ENCODE results near the gene PERCC1.
"Not testable (repeated sequence)": the region's sequence is repeated elsewhere in the genome, so short reads cannot be mapped to it uniquely, and the experiment has no call there.

Gene PERCC1

GRCh38 chr16:1433263-1433560, 2.3 kb downstream of the PERCC1 start:
- DNase-seq (ENCODE audit: low read depth in 2 of 3, low spot score in 2 of 3): no peak

GRCh38 chr16:1433756-1434155, 2.9 kb downstream of the PERCC1 start:
- no peak for DNase-seq (ENCODE audit: low read depth in 2 of 3, low spot score in 2 of 3)

- DNase-seq (ENCODE audit: low read depth in 2 of 3, low spot score in 2 of 3): no peak
Measured at GRCh38 chr16:1434644-1435592, 4.0 kb downstream of the PERCC1 start.

GRCh38 chr16:1435921-1436697, 5.2 kb downstream of the PERCC1 start:
- DNase-seq (ENCODE audit: low read depth in 2 of 3, low spot score in 2 of 3): no peak

GRCh38 chr16:1436731-1437355, 6.0 kb downstream of the PERCC1 start:
- no peak for DNase-seq (ENCODE audit: low read depth in 2 of 3, low spot score in 2 of 3)

GRCh38 chr16:1437606-1438005, 6.7 kb downstream of the PERCC1 start:
- DNase-seq (ENCODE audit: low read depth in 2 of 3, low spot score in 2 of 3): no peak

GRCh38 chr16:1438229-1439057, 7.6 kb downstream of the PERCC1 start:
- no peak for DNase-seq (ENCODE audit: low read depth in 2 of 3, low spot score in 2 of 3)

- DNase-seq (ENCODE audit: low read depth in 2 of 3, low spot score in 2 of 3): no peak
Measured at GRCh38 chr16:1439058-1439698, 8.3 kb downstream of the PERCC1 start.

- not testable (repeated sequence) for DNase-seq (ENCODE audit: low read depth in 2 of 3, low spot score in 2 of 3)
Measured at GRCh38 chr16:1439699-1440074, 8.8 kb downstream of the PERCC1 start.

GRCh38 chr16:1441391-1441829, 10.5 kb downstream of the PERCC1 start:
- no peak for DNase-seq (ENCODE audit: low read depth in 2 of 3, low spot score in 2 of 3)

- DNase-seq (ENCODE audit: low read depth in 2 of 3, low spot score in 2 of 3): no peak
Measured at GRCh38 chr16:1442697-1443096, 11.8 kb downstream of the PERCC1 start.

- DNase-seq (ENCODE audit: low read depth in 2 of 3, low spot score in 2 of 3): no peak
Measured at GRCh38 chr16:1443403-1443973, 12.6 kb downstream of the PERCC1 start.

- DNase-seq (ENCODE audit: low read depth in 2 of 3, low spot score in 2 of 3): no peak
Measured at GRCh38 chr16:1443980-1444729, 13.3 kb downstream of the PERCC1 start, which contains the start of gene CCDC154. Gene CCDC154, minus strand, starts transcription at chr16:1444556. Its CDS starts 234 bp downstream, at chr16:1444322.

- no peak for DNase-seq (ENCODE audit: low read depth in 2 of 3, low spot score in 2 of 3)
Measured at GRCh38 chr16:1444730-1445517, 14.0 kb downstream of the PERCC1 start.

- no peak for DNase-seq (ENCODE audit: low read depth in 2 of 3, low spot score in 2 of 3)
Measured at GRCh38 chr16:1445518-1446203, 14.8 kb downstream of the PERCC1 start.

GRCh38 chr16:1446296-1447080, 15.6 kb downstream of the PERCC1 start:
- no peak for DNase-seq (ENCODE audit: low read depth in 2 of 3, low spot score in 2 of 3)

- DNase-seq (ENCODE audit: low read depth in 2 of 3, low spot score in 2 of 3): no peak
Measured at GRCh38 chr16:1447965-1448364, 17.1 kb downstream of the PERCC1 start.
